Upper lobe of right lung (tissue), 1 donor: ENCODE results near the gene CPT1A. TPM values are rescaled to one million over a fixed set of nuclear protein-coding genes. Genes with fewer than 3 reads are reported as not detected.

ENCODE experiments used
- ATAC-seq: fragments of 200-7000 bp; cut with Tn5 transposase; one replicate; pipeline ENCODE4 v1.9.1; 2020; ENCODE audit warnings: mild to moderate bottlenecking, moderate library complexity
- DNase-seq: peaks from one replicate; pipeline ENCODE4 v3.0.0-alpha.2; 2020
- H3K27ac ChIP-seq: fragments of 200-600 bp; one replicate; pipeline ENCODE4 v1.8.0; 2022
- H3K27me3 ChIP-seq: fragments of 200-600 bp; one replicate; pipeline ENCODE4 v1.8.0; 2022; ENCODE audit warnings: mild to moderate bottlenecking
- H3K36me3 ChIP-seq: fragments of 200-600 bp; one replicate; pipeline ENCODE4 v1.8.0; 2022
- H3K4me1 ChIP-seq: fragments of 200-600 bp; one replicate; pipeline ENCODE4 v1.8.0; 2022
- H3K4me3 ChIP-seq: fragments of 200-600 bp; one replicate; pipeline ENCODE4 v1.8.0; 2022; ENCODE audit warnings: mild to moderate bottlenecking
- H3K9me3 ChIP-seq: fragments of 200-600 bp; one replicate; pipeline ENCODE4 v1.8.0; 2022
- intact Hi-C: fragments of 100-400 bp; cut with DNase I; formaldehyde crosslinking; loops from one replicate; pipeline ENCODE4 v1.11.0; 2022
- total RNA-seq: library from RNA; stranded (reverse); fragmentation: NEBNext Ultra II Directional; extraction: Animal tissue kit (Norgen Biotek cat#: 25700); gene quantifications from one replicate; pipeline ENCODE4 v1.2.1, GENCODE V29; 2021
- TF ChIP-seq, protein P1 (sequence below): fragments of 200-600 bp; IDR thresholded peaks from one replicate; pipeline ENCODE4 v1.8.0; 2022; ENCODE audit warnings: antibody characterized with exemption
- donor health status: DM: no; HTN: yes; CAD: no; lungs with severe emphysema.

CPT1A gene
- total RNA-seq, 1 donor from 2014 or later = 76.4 TPM

DNA sequence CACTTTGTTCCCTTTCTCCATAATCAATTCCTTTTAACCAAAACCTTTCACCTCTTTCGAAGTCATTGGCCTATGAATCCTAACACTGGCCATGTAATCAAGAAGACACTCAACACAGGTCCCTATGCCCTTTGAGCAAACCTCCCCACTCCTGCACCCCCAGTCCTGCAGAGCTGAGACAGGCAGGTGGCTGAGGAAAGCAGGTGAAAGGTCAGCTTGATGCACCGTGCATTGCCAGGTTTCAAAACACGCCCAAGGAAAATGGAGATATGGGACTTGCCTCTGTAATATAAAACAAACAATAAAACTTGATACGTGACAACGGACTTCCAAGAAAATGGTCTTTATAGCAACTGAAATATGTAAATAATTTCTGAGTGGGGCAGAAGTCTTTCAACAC lies 10.6 kb downstream of the CPT1A start:
- Histone ChIP-seq H3K4me1 (peaks cover 51% of the 10 kb centered on the region), H3K27ac (no peak overlapping the region), H3K36me3 (peaks cover 11% of the 10 kb centered on the region), H3K4me3 (no peak overlapping the region), H3K27me3 (no peaks in the 10 kb centered on the region), H3K9me3 (no peaks in the 10 kb centered on the region)
- DNase-seq (no peak), ATAC-seq (no peak)
- TF ChIP-seq, protein P1, sequence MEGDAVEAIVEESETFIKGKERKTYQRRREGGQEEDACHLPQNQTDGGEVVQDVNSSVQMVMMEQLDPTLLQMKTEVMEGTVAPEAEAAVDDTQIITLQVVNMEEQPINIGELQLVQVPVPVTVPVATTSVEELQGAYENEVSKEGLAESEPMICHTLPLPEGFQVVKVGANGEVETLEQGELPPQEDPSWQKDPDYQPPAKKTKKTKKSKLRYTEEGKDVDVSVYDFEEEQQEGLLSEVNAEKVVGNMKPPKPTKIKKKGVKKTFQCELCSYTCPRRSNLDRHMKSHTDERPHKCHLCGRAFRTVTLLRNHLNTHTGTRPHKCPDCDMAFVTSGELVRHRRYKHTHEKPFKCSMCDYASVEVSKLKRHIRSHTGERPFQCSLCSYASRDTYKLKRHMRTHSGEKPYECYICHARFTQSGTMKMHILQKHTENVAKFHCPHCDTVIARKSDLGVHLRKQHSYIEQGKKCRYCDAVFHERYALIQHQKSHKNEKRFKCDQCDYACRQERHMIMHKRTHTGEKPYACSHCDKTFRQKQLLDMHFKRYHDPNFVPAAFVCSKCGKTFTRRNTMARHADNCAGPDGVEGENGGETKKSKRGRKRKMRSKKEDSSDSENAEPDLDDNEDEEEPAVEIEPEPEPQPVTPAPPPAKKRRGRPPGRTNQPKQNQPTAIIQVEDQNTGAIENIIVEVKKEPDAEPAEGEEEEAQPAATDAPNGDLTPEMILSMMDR = no peak
- intact Hi-C loops = no loop called here

DNA sequence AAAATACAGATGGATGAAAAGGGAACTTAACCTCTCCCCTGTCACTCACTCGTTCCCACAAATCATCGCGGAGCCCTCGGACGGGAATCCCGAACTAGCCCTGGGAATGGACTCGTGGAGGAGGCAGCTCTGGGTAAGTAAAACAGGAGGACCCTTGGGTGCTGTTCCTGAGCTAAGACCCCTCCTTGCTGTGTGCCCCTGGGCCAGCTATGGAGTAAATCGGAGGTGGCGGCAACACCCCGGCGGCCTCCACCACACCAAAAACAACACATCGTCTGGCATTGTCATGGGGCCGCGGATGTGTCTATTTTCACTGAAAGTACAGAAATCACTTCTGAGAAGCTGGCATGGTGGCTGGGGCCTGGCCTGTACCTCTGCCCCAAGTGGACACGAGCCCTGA lies 12.1 kb downstream of the CPT1A start:
- Histone ChIP-seq H3K4me1 (peaks cover 50% of the 10 kb centered on the region), H3K4me3 (no peak overlapping the region)
- ATAC-seq = no peak

GRCh38 chr11:68828957-68829356 lies 12.8 kb downstream of the CPT1A start:
- peaks cover 50% of the 10 kb centered on the region for H3K4me1 ChIP-seq
- TF ChIP-seq, protein P1 = no peak

More for the DNA sequence above, 12.1 kb downstream of the CPT1A start:
- TF ChIP-seq, protein P1 = no peak
- Histone ChIP-seq H3K36me3 (peaks cover 11% of the 10 kb centered on the region), H3K9me3 (no peaks in the 10 kb centered on the region), H3K27me3 (no peaks in the 10 kb centered on the region), H3K27ac (no peak overlapping the region)
- DNase-seq = no peak
- intact Hi-C loops = no loop called here

GRCh38 chr11:68828155-68828931 lies 13.4 kb downstream of the CPT1A start:
- no peaks in the 10 kb centered on the region for H3K27me3 ChIP-seq
- no peak for DNase-seq
- H3K36me3 ChIP-seq = peaks cover 11% of the 10 kb centered on the region
- H3K9me3 ChIP-seq = no peaks in the 10 kb centered on the region
- H3K27ac ChIP-seq = peak overlapping the region; percentile 17
- ATAC-seq = peak; percentile 74
- intact Hi-C loops = no loop called here
- H3K4me3 ChIP-seq = no peak overlapping the region
- peaks cover 50% of the 10 kb centered on the region for H3K4me1 ChIP-seq
- TF ChIP-seq, protein P1 = no peak

More at GRCh38 chr11:68828957-68829356, 12.8 kb downstream of the CPT1A start:
- Histone ChIP-seq H3K27me3 (no peaks in the 10 kb centered on the region), H3K36me3 (peaks cover 11% of the 10 kb centered on the region), H3K4me3 (no peak overlapping the region), H3K27ac (no peak overlapping the region), H3K9me3 (no peaks in the 10 kb centered on the region)
- intact Hi-C loops = no loop called here
- ATAC-seq (no peak), DNase-seq (no peak)

GRCh38 chr11:68827733-68828132 lies 14.0 kb downstream of the CPT1A start:
- Histone ChIP-seq H3K36me3 (peaks cover 11% of the 10 kb centered on the region), H3K27ac (no peak overlapping the region), H3K9me3 (no peaks in the 10 kb centered on the region), H3K27me3 (no peaks in the 10 kb centered on the region), H3K4me3 (no peak overlapping the region), H3K4me1 (peaks cover 48% of the 10 kb centered on the region)
- peak; percentile 67 for ATAC-seq
- intact Hi-C loops = no loop called here
- no peak for DNase-seq
- TF ChIP-seq, protein P1 = peak; percentile 9
